HT1080 (cell line): ENCODE measurements around the gene ZNF638. TPM values are rescaled to one million over a fixed set of nuclear protein-coding genes. Genes with fewer than 3 reads are reported as not detected.

Source experiments
- small RNA-seq: library from RNA; depleted of rRNA; stranded (forward); fragments of <200 nt; gene quantifications from one replicate; pipeline ENCODE3, GENCODE V24; 2014
- total RNA-seq: library from RNA; depleted of rRNA; stranded (reverse); fragments of >200 nt; shearing (Covaris generic); gene quantifications from 2 replicates; pipeline ENCODE4 v1.2.3, GENCODE V29; 2014; rRNA removed

Gene ZNF638
- total RNA-seq, 1 experiment from 2014 or later, result 76.7 TPM

Small RNAs within 50 kb of the gene (small RNA-seq; reads per million reads assigned to genes)
- gene RNU6-105P, result not detected

Other genes with a start within 250 kb of the ZNF638 start
- gene MCEE, start 201.6 kb upstream of the ZNF638 start, total RNA-seq, result 6.5 and 8.5 TPM in 2 replicates
- gene MPHOSPH10, start 201.1 kb upstream of the ZNF638 start, total RNA-seq, result 22.7 and 26.6 TPM in 2 replicates
- gene PAIP2B, start 104.7 kb upstream of the ZNF638 start, total RNA-seq, result 0.08 and 0.10 TPM in 2 replicates
- gene DYSF, start 121.8 kb downstream of the ZNF638 start, total RNA-seq, result 2.3 and 3.7 TPM in 2 replicates